Esophagus muscularis mucosa (tissue), 4 donors: ENCODE results near the gene DTNBP1. TPM values are rescaled to one million over a fixed set of nuclear protein-coding genes. Genes with fewer than 3 reads are reported as not detected.

Source experiments
- DNase-seq: peaks from one replicate; pipeline ENCODE4 v3.0.0-alpha.2; 2017; ENCODE audit errors: extremely low spot score
- H3K27ac ChIP-seq, 4 donors: fragments of 200-600 bp; sonication (generic); replicated peaks in 1 of 4; 1 replicate in 3 of 4; 2 replicates in 1 of 4; pipeline ENCODE4 v1.5.1; 2016 to 2019; ENCODE audit warnings: mild to moderate bottlenecking in 1 of 4
- H3K27me3 ChIP-seq, 4 donors: fragments of 200-600 bp; sonication (generic); one replicate each; pipeline versions ENCODE4 v1.5.1 to v1.6.0; 2016 to 2019
- H3K36me3 ChIP-seq, 4 donors: fragments of 200-600 bp; sonication (generic); one replicate each; pipeline ENCODE4 v1.5.1; 2016 to 2019
- H3K4me1 ChIP-seq, 4 donors: fragments of 200-600 bp; sonication (generic); one replicate each; pipeline ENCODE4 v1.5.1; 2016 to 2019
- H3K4me3 ChIP-seq, 4 donors: fragments of 200-600 bp; sonication (generic); 1 replicate in 2 of 4; 2 replicates in 2 of 4; pipeline ENCODE4 v1.5.1; 2016 to 2019; ENCODE audit warnings: mild to moderate bottlenecking in 4 of 4, moderate library complexity in 1 of 4
- H3K9me3 ChIP-seq, 4 donors: fragments of 200-600 bp; sonication (generic); 1 replicate in 3 of 4; 2 replicates in 1 of 4; pipeline ENCODE4 v1.5.1; 2016 to 2019
- EP300 ChIP-seq: sonication (generic); formaldehyde crosslinking; IDR thresholded peaks from one replicate; pipeline ENCODE4 v1.6.1; 2017; ENCODE audit warnings: antibody characterized with exemption
- POLR2A ChIP-seq: fragments of 450-650 bp; IDR thresholded peaks from one replicate; pipeline ENCODE4 v1.6.1; 2017; ENCODE audit warnings: antibody characterized with exemption, moderate library complexity, mild to moderate bottlenecking, low read depth
- POLR2AphosphoS5 ChIP-seq, 2 donors: sonication (generic); formaldehyde crosslinking; IDR thresholded peaks; one replicate each; pipeline ENCODE4 v1.6.1; 2017; ENCODE audit warnings: antibody characterized with exemption in 2 of 2
- WGBS: methylation state at CpG from one replicate; pipeline ENCODE4 v1.1.5; 2018; 5-methylcytosine and 5-hydroxymethylcytosine counted together
- intact Hi-C: fragments of 100-400 bp; cut with DNase I; formaldehyde crosslinking; loops from one replicate; pipeline ENCODE4 v1.15.1; 2023
- total RNA-seq, 4 donors: library from RNA; depleted of rRNA; stranded (reverse); fragments of >200 nt; gene quantifications; one replicate each; pipeline versions ENCODE4 v1.1.0 to v1.2.1, GENCODE V29; 2016
- TF ChIP-seq, protein P1 (sequence below), 3 experiments: fragments of 200-600 bp in 2 of 3; fragments of 450-650 bp in 1 of 3; sonication (generic) in 2 of 3; IDR thresholded peaks; one replicate each; pipeline ENCODE4 v1.5.1; 2017 to 2019; ENCODE audit warnings: antibody characterized with exemption in 3 of 3, mild to moderate bottlenecking in 2 of 3, moderate library complexity in 1 of 3

The DTNBP1 gene
- total RNA-seq, 4 donors from 2014 or later: 18.3 to 26.8 (median 25.4) TPM

GRCh38 chr6:15574486-15574885 is 88.3 kb downstream of the DTNBP1 start:
- DNase-seq: no peak
- Histone ChIP-seq H3K4me1 (peaks cover 0 to 18% (median 16%) of the 10 kb centered on the region in 4 donors), H3K36me3 (no peaks in the 10 kb centered on the region), H3K27ac (no peak overlapping the region), H3K27me3 (no peaks in the 10 kb centered on the region), H3K4me3 (no peak overlapping the region), H3K9me3 (no peaks in the 10 kb centered on the region)
- intact Hi-C loops: no loop called here
- TF ChIP-seq EP300 (no peak), POLR2AphosphoS5 (IDR thresholded peaks at IDR 0.05) (no peak), POLR2A (no peak)
- TF ChIP-seq, protein P1, sequence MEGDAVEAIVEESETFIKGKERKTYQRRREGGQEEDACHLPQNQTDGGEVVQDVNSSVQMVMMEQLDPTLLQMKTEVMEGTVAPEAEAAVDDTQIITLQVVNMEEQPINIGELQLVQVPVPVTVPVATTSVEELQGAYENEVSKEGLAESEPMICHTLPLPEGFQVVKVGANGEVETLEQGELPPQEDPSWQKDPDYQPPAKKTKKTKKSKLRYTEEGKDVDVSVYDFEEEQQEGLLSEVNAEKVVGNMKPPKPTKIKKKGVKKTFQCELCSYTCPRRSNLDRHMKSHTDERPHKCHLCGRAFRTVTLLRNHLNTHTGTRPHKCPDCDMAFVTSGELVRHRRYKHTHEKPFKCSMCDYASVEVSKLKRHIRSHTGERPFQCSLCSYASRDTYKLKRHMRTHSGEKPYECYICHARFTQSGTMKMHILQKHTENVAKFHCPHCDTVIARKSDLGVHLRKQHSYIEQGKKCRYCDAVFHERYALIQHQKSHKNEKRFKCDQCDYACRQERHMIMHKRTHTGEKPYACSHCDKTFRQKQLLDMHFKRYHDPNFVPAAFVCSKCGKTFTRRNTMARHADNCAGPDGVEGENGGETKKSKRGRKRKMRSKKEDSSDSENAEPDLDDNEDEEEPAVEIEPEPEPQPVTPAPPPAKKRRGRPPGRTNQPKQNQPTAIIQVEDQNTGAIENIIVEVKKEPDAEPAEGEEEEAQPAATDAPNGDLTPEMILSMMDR (IDR thresholded peaks at IDR 0.05): no peak
- WGBS: 83% methylated on average over 3 of the region's 3 CpGs

DNA sequence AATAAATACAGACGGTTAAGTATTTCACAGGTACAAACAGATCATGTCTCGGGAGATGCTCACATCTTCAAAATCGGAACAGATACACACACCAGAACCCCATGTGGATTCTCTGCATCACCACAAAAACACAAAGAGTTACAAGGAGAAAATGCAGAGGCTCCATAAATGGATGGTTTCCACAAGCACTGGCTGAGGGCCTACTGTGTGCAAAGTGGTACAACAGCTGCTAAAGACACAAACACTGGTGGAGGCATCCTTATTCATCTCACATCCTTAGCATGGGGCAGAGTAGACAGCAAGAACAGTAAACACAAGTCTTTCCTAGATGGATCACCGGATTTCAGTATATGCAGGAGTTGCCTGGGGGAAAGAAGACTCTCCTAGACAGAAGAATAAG is 88.8 kb downstream of the DTNBP1 start:
- peaks cover 1 to 18% (median 16%) of the 10 kb centered on the region in 4 donors for H3K4me1 ChIP-seq
- WGBS: 72% methylated on average over 4 of the region's 4 CpGs
- H3K4me3 ChIP-seq: no peak overlapping the region
- intact Hi-C loops: no loop called here
- DNase-seq: no peak
- no peaks in the 10 kb centered on the region for H3K27me3 ChIP-seq
- H3K9me3 ChIP-seq: no peaks in the 10 kb centered on the region
- TF ChIP-seq EP300 (no peak), POLR2A (no peak), POLR2AphosphoS5 (IDR thresholded peaks at IDR 0.05) (no peak)
- TF ChIP-seq, protein P1 (IDR thresholded peaks at IDR 0.05): no peak
- no peak overlapping the region for H3K27ac ChIP-seq
- H3K36me3 ChIP-seq: no peaks in the 10 kb centered on the region

GRCh38 chr6:15573384-15573783 is 89.4 kb downstream of the DTNBP1 start:
- no peak for TF ChIP-seq POLR2A
- TF ChIP-seq, protein P1 (IDR thresholded peaks at IDR 0.05): no peak
- no peak for TF ChIP-seq EP300
- no peak for TF ChIP-seq POLR2AphosphoS5 (IDR thresholded peaks at IDR 0.05)
- H3K9me3 ChIP-seq: no peaks in the 10 kb centered on the region
- H3K4me1 ChIP-seq: peaks cover 5 to 15% (median 15%) of the 10 kb centered on the region in 4 donors
- H3K4me3 ChIP-seq: no peak overlapping the region
- no peaks in the 10 kb centered on the region for H3K36me3 ChIP-seq
- intact Hi-C loops: no loop called here
- 94% methylated on average over 4 of the region's 4 CpGs for WGBS
- no peak overlapping the region for H3K27ac ChIP-seq
- no peaks in the 10 kb centered on the region for H3K27me3 ChIP-seq
- no peak for DNase-seq

DNA sequence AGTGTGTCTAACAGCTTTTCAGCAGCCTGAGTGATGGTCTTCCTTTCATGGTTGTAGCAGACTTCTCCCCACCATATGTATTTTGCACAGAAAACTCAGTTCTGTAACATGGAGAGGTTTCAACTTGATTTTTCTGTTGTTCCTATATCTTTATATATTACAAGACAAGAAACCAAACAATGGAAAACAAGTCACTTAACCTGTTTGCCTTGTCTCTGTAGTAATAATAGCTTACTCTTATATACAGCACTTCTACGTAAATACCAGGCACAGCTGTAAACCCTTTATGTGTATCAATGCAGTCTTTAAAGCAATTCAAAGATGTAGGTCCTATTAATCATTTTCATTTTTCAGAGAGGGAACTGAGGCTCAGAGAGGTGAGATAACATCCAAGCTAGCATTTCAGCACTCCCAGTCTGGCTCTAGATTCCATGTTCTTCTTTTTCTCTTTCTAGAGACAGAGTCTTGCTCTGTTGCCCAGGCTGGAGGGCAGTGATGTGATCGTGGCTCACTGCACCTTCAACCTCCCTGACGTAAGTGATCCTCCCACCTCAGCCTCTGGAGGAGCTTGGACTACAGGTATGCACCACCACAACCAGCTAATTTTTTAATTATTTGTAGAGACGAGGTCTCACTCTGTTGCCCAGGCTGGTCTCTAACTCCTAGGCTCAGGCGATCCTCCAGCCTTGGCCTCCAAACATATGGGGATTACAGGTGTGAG is 90.4 kb downstream of the DTNBP1 start:
- no peak for DNase-seq
- no peaks in the 10 kb centered on the region for H3K36me3 ChIP-seq
- H3K4me3 ChIP-seq: no peak overlapping the region
- peaks cover 5 to 6% (median 6%) of the 10 kb centered on the region in 4 donors for H3K4me1 ChIP-seq
- intact Hi-C loops: no loop called here
- H3K27ac ChIP-seq: no peak overlapping the region
- over 99% methylated on average over 5 of the region's 5 CpGs for WGBS
- H3K27me3 ChIP-seq: no peaks in the 10 kb centered on the region
- TF ChIP-seq POLR2A: no peak
- TF ChIP-seq, protein P1 (IDR thresholded peaks at IDR 0.05): no peak
- no peak for TF ChIP-seq EP300
- TF ChIP-seq POLR2AphosphoS5 (IDR thresholded peaks at IDR 0.05): no peak
- H3K9me3 ChIP-seq: no peaks in the 10 kb centered on the region
